Measurements from ENCODE around the gene FAM72A.
"Not testable (repeated sequence)": the region's sequence is repeated elsewhere in the genome, so short reads cannot be mapped to it uniquely, and the experiment has no call there.

DNA sequence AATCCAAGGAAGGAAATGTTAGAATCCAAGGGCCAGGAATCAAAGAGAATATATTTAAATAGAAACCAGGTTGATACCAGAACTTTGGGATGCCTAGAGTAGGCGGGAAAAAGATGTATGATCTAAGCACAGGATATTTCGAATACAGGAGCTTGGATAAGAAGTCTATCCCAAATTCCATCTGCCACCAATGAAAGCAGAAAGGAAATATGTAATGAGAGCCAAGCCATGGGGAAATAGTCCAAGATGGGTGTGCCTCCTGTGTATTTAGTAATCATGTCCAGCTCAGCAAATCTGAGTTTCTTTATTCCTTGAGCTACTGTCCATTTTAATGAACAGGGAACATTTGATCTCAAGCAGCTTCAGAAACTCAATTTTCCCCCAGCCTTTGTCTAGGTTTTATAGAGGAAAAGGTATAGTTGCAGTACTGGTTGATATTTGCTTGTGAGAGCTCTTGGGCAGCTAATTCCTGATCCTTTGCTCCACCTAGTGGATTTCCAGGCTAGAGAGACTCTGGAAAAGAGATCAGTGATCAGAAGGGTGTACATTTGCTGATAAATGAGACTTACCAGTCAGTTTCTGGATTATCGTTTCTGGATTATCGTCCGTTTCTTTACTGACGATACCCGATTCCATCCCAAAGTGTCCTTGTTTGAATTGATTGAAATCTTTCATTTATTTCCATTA is 28.3 kb downstream of the FAM72A start:
- TF ChIP-seq YY1 (IDR thresholded peaks at IDR 0.05; ENCODE audit: insufficient read depth, insufficient read length); ZNF274 (IDR thresholded peaks at IDR 0.05; ENCODE audit: low read depth, low read length): not testable (repeated sequence)
